Measurements from ENCODE around the gene MIEF2. TPM values are rescaled to one million over a fixed set of nuclear protein-coding genes. Genes with fewer than 3 reads are reported as not detected.
"Not testable (repeated sequence)": the region's sequence is repeated elsewhere in the genome, so short reads cannot be mapped to it uniquely, and the experiment has no call there.

The MIEF2 gene
- polyA plus RNA-seq, 4 donors: 13.7 to 17.9 (median 14.1) TPM

GRCh38 chr17:18280766-18281371 is 20.4 kb downstream of the MIEF2 start:
- no peak for DNase-seq (ENCODE audit: low read depth in 4 of 4, low spot score in 3 of 4)

DNA sequence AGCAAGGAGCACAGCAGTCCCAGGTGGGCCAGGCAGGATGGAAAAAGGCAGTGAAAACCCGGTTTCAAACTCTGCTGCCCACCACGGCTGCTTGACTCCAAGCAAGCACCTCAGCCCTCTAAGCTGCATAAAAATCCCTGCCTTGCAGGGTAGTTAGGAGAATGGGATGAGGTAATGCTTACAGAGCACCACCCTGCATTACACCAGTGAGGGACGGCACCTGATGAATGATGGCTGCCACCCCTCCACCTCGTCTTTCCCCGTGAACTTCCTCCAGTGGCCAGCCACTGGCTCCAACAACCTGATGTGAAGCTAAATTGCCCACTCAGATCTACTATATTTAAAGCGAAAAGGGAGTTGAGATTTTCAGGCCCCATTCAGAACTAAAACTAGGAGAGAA is 21.3 kb downstream of the MIEF2 start:
- DNase-seq (ENCODE audit: low read depth in 4 of 4, low spot score in 3 of 4): no peak

DNA sequence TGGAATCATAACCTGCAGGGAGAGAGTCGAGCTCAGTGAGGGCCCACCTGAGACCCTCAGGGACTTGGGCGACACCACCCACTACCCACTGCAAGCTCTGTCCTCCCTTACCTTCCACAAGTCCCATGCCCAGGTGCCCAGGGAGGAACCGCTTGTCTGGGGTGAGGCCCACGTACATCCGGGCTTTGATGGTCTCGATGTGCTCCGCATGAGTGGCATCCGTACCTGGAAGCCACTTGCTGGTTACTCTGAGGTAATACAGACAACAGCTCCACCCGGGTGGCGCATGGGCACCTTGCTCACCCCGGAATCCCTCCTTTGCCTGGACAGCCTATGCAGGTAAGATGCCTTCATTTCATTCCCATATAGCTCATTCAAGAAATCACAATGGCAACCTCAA is 24.8 kb downstream of the MIEF2 start:
- DNase-seq (ENCODE audit: low read depth in 4 of 4, low spot score in 3 of 4): no peak

- DNase-seq (ENCODE audit: low read depth in 4 of 4, low spot score in 3 of 4): no peak
Observed at GRCh38 chr17:18291718-18292540, 31.5 kb downstream of the MIEF2 start.

DNA sequence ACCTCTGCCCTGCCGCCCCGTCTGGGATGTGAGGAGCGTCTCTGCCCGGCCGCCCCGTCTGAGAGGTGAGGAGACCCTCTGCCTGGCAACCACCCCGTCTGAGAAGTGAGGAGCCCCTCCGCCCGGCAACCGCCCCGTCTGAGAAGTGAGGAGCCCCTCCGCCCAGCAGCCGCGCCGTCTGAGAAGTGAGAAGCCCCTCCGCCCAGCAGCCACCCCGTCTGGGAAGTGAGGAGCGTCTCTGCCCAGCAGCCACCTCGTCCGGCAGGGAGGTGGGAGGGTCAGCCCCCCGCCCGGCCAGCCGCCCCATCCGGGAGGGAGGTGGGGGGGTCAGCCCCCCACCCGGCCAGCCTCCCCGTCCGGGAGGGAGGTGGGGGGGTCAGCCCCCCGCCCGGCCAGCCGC is 37.6 kb downstream of the MIEF2 start:
- DNase-seq (ENCODE audit: low read depth in 4 of 4, low spot score in 3 of 4): not testable (repeated sequence)

DNA sequence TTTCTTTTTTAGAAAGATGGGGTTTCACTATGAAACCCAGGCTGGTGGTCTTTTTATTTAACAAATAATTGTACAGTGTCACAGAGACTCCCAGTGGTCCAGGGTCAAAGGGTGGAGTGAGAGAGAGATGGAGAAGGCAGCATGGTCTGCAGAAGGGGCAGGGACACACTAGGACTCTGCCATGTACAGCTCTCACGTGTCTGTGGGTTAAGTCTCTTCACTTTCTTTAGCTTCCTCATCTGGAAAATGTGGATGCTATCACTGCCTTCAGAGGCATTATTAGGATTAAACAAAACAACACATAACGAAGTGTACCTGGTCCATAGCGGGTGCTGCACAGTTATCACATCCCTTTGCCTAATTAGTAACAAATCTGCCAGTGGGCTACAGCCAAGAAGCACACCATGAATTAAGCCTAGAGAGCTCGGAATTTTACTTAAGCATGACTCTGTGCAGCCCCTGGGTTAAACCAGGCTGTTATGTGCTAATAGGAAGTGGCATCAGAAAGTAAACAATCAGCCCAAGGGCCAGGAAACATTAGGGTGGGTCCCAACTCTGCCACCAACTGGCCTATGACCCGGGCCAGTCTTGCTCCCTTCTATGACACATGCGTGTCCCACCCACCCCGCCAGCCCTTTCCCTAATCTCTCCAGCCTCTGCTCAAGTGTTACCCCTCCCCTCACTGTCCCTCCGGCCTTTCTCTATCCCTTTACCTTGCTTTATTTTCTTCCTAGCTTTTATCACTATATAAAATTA is 40.4 kb downstream of the MIEF2 start:
- DNase-seq (ENCODE audit: low read depth in 4 of 4, low spot score in 3 of 4): no peak

DNA sequence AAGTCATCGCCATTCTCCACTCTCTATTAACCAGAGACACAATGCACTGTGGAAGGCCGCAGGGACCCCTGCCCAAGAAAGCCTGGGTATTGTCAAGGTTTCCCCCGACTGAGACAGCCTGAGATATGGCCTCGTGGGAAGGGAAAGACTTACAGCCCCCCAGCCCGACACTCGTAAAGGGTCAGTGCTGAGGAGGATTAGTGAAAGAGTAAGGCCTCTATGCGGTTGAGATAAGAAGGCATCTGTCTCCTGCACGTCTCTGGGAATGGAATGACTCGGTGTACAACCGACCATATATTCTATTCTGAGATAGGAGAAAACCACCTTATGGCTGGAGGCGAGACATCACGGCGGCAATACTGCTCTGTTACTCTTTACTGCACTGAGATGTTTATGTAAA is 42.7 kb downstream of the MIEF2 start:
- not testable (repeated sequence) for DNase-seq (ENCODE audit: low read depth in 4 of 4, low spot score in 3 of 4)

DNA sequence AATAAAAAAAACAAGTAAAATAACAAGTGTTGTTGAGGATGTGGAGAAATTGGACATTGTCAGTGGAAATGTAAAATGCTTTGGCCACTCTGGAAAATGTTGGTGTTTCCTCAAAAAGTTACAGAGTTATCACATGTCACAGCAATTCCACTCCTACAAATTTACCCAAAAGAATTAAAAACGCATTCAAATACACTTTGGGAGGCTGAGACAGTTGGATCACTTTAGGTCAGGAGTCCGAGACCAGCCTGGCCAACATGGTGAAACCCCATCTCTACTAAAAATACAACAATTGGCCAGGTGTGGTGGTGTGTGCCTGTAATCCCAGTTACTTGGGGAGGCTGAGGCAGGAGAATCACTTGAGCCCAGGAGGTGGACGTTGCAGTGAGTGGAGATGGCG is 48.7 kb downstream of the MIEF2 start:
- DNase-seq (ENCODE audit: low read depth in 4 of 4, low spot score in 3 of 4): no peak

- DNase-seq (ENCODE audit: low read depth in 4 of 4, low spot score in 3 of 4): no peak
Observed at GRCh38 chr17:18314059-18314730, 53.7 kb downstream of the MIEF2 start.

DNA sequence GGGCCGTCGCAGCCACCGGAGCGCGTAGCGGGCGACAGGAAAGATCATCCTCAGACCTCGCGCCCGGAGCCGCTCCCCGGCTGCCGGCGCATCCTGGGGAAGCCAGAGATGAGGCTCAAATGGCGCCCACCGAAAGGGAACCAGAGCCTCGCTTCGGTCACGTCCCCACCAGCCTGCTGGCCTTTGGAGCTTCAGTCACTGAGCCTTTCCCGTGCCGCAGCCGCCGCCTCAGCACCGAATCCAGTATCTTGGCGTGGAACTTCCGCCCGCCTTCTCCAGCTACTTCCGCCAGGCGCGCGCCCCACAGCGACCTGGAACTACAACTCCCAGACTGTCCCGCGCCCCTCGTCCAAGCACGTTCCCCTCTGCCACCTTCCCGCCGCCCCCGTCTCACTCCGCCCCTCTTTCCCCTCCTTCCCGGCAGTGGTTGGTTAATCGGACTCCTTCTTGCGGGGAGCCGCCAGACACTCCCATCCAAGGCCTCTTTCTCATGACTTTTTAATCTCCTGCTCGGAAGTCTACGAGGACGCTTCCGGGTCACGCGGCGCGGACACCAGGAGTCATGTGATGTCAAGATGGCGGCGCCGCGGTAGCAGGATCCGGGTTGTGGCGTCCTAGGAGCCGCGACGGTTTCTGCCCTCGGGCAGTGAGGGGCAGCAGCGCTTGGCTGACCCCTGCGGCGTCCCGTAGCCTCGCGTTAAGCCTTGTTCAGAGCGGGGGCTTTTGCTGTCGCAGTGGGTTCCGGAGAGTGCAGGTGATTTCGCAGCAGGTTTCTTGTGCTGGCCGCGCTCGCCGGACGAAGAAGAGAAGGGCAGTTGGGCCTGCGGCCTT is 54.5 kb downstream of the MIEF2 start, which contains the start of the genes SMCR8 and TOP3A:
Gene SMCR8 (plus strand): TSS at position 563 of the 831 bp plus-strand sequence. CDS start 497 bp downstream, outside the sequence.
Gene TOP3A (minus strand): TSS at position 264 of the 831 bp plus-strand sequence. CDS start 216 bp downstream, at position 48.
- DNase-seq (ENCODE audit: low read depth in 4 of 4, low spot score in 3 of 4): peak; percentile 91 to 94 (median 92)

- DNase-seq (ENCODE audit: low read depth in 4 of 4, low spot score in 3 of 4): no peak
Observed at GRCh38 chr17:18315562-18315922, 55.1 kb downstream of the MIEF2 start.

DNA sequence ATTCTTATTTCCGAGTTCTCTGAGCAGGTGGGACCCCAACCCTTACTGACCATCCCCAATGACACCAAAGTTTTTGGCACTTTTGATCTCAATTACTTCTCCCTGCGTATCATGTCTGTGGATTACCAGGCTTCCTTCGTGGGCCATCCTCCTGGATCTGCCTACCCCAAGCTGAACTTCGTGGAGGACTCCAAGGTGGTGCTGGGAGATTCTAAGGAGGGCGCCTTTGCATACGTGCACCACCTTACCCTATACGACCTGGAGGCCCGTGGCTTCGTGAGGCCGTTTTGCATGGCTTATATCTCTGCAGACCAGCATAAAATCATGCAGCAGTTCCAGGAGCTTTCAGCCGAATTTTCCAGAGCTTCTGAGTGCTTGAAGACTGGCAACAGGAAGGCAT is 55.5 kb downstream of the MIEF2 start:
- DNase-seq (ENCODE audit: low read depth in 4 of 4, low spot score in 3 of 4): no peak

Other genes starting within 250 kb of the MIEF2 start
- gene ATPAF2, start 221.5 kb upstream of the MIEF2 start, polyA plus RNA-seq (ENCODE audit: insufficient read length in 4 of 4): 10 to 100 TPM; 17.4 to 35.4 (median 21.9) TPM
- 10 to 100 TPM; 13.3 to 16.2 (median 14.5) TPM for gene GID4, start 221.3 kb upstream of the MIEF2 start, polyA plus RNA-seq (ENCODE audit: insufficient read length in 4 of 4)
- gene DRG2, start 172.7 kb upstream of the MIEF2 start, polyA plus RNA-seq (ENCODE audit: insufficient read length in 4 of 4): 10 to 100 TPM; 29.6 to 44.7 (median 36.2) TPM
- gene MYO15A, start 151.9 kb upstream of the MIEF2 start, polyA plus RNA-seq (ENCODE audit: insufficient read length in 4 of 4): 1 to 10 TPM; 2.9 to 6.2 (median 4.7) TPM
- 10 to 100 TPM; 58.8 to 70.6 (median 67.5) TPM for gene ALKBH5, start 76.8 kb upstream of the MIEF2 start, polyA plus RNA-seq (ENCODE audit: insufficient read length in 4 of 4)
- 10 to 100 TPM; 26.8 to 43.2 (median 32.3) TPM for gene LLGL1, start 35.0 kb upstream of the MIEF2 start, polyA plus RNA-seq (ENCODE audit: insufficient read length in 4 of 4)
- gene FLII, start 1.9 kb upstream of the MIEF2 start, polyA plus RNA-seq (ENCODE audit: insufficient read length in 4 of 4): 100 to 1,000 TPM; 125 to 154 (median 138) TPM
- 10 to 100 TPM; 35.4 to 52.4 (median 42.5) TPM for gene TOP3A, start 54.3 kb downstream of the MIEF2 start, polyA plus RNA-seq (ENCODE audit: insufficient read length in 4 of 4)
- gene SMCR8, start 54.6 kb downstream of the MIEF2 start, polyA plus RNA-seq (ENCODE audit: insufficient read length in 4 of 4): 10 to 100 TPM; 11.2 to 17.2 (median 14.9) TPM
- gene SHMT1, start 102.9 kb downstream of the MIEF2 start, polyA plus RNA-seq (ENCODE audit: insufficient read length in 4 of 4): 10 to 100 TPM; 15.3 to 62.8 (median 50.2) TPM
- gene EVPLL, start 117.1 kb downstream of the MIEF2 start, polyA plus RNA-seq (ENCODE audit: insufficient read length in 4 of 4): 1 to 10 TPM in 1 of 4 donors, under 1 TPM in 2, not detected in 1; 0.11 to 1.1 (median 0.76) TPM
- under 1 TPM in 2 of 4 donors, not detected in 2; 0.08 to 0.20 TPM for gene LGALS9C, start 216.1 kb downstream of the MIEF2 start, polyA plus RNA-seq (ENCODE audit: insufficient read length in 4 of 4)

Data from left renal pelvis (tissue), 4 donors.